Esophagus muscularis mucosa (tissue), 4 donors: ENCODE results near the gene ZBTB1. TPM values are rescaled to one million over a fixed set of nuclear protein-coding genes. Genes with fewer than 3 reads are reported as not detected.
A peak's percentile ranks its signal among the peaks of the same experiment; 100 is the strongest.

Source experiments
- DNase-seq: peaks from one replicate; pipeline ENCODE4 v3.0.0-alpha.2; 2017; ENCODE audit errors: extremely low spot score
- H3K27ac ChIP-seq, 4 donors: fragments of 200-600 bp; sonication (generic); replicated peaks in 1 of 4; 1 replicate in 3 of 4; 2 replicates in 1 of 4; pipeline ENCODE4 v1.5.1; 2016 to 2019; ENCODE audit warnings: mild to moderate bottlenecking in 1 of 4
- H3K27me3 ChIP-seq, 4 donors: fragments of 200-600 bp; sonication (generic); one replicate each; pipeline versions ENCODE4 v1.5.1 to v1.6.0; 2016 to 2019
- H3K36me3 ChIP-seq, 4 donors: fragments of 200-600 bp; sonication (generic); one replicate each; pipeline ENCODE4 v1.5.1; 2016 to 2019
- H3K4me1 ChIP-seq, 4 donors: fragments of 200-600 bp; sonication (generic); one replicate each; pipeline ENCODE4 v1.5.1; 2016 to 2019
- H3K4me3 ChIP-seq, 4 donors: fragments of 200-600 bp; sonication (generic); 1 replicate in 2 of 4; 2 replicates in 2 of 4; pipeline ENCODE4 v1.5.1; 2016 to 2019; ENCODE audit warnings: mild to moderate bottlenecking in 4 of 4, moderate library complexity in 1 of 4
- H3K9me3 ChIP-seq, 4 donors: fragments of 200-600 bp; sonication (generic); 1 replicate in 3 of 4; 2 replicates in 1 of 4; pipeline ENCODE4 v1.5.1; 2016 to 2019
- CTCF ChIP-seq, 3 experiments: fragments of 200-600 bp in 2 of 3; fragments of 450-650 bp in 1 of 3; sonication (generic) in 2 of 3; IDR thresholded peaks; one replicate each; pipeline ENCODE4 v1.5.1; 2017 to 2019; ENCODE audit warnings: antibody characterized with exemption in 3 of 3, mild to moderate bottlenecking in 2 of 3, moderate library complexity in 1 of 3
- EP300 ChIP-seq: sonication (generic); formaldehyde crosslinking; IDR thresholded peaks from one replicate; pipeline ENCODE4 v1.6.1; 2017; ENCODE audit warnings: antibody characterized with exemption
- POLR2A ChIP-seq: fragments of 450-650 bp; IDR thresholded peaks from one replicate; pipeline ENCODE4 v1.6.1; 2017; ENCODE audit warnings: antibody characterized with exemption, moderate library complexity, mild to moderate bottlenecking, low read depth
- POLR2AphosphoS5 ChIP-seq, 2 donors: sonication (generic); formaldehyde crosslinking; IDR thresholded peaks; one replicate each; pipeline ENCODE4 v1.6.1; 2017; ENCODE audit warnings: antibody characterized with exemption in 2 of 2
- WGBS: methylation state at CpG from one replicate; pipeline ENCODE4 v1.1.5; 2018; 5-methylcytosine and 5-hydroxymethylcytosine counted together
- intact Hi-C: fragments of 100-400 bp; cut with DNase I; formaldehyde crosslinking; loops from one replicate; pipeline ENCODE4 v1.15.1; 2023
- total RNA-seq, 4 donors: library from RNA; depleted of rRNA; stranded (reverse); fragments of >200 nt; gene quantifications; one replicate each; pipeline versions ENCODE4 v1.1.0 to v1.2.1, GENCODE V29; 2016

ZBTB1 gene
- total RNA-seq, 4 donors from 2014 or later: 31.4 to 41.9 (median 35.3) TPM

GRCh38 chr14:64500088-64500487 is 4.5 kb upstream of the ZBTB1 start:
- intact Hi-C loops: loop anchor here (10.0 kb wide), 1 partner anchor 165 kb away; no protein-coding TSS in a partner anchor
- Histone ChIP-seq H3K4me3 (no peak overlapping the region), H3K9me3 (no peaks in the 10 kb centered on the region), H3K4me1 (peaks cover 27 to 40% (median 35%) of the 10 kb centered on the region in 4 donors), H3K36me3 (peaks cover 0 to 9% (median 5%) of the 10 kb centered on the region in 4 donors), H3K27me3 (no peaks in the 10 kb centered on the region), H3K27ac (peak overlapping the region in 3 of 4 donors; percentile 91 to 100 (median 99))
- WGBS: 88% methylated on average over 1 of the region's 1 CpG
- DNase-seq: no peak
- TF ChIP-seq CTCF (IDR thresholded peaks at IDR 0.05) (no peak), POLR2AphosphoS5 (IDR thresholded peaks at IDR 0.05) (no peak), EP300 (no peak), POLR2A (no peak)

DNA sequence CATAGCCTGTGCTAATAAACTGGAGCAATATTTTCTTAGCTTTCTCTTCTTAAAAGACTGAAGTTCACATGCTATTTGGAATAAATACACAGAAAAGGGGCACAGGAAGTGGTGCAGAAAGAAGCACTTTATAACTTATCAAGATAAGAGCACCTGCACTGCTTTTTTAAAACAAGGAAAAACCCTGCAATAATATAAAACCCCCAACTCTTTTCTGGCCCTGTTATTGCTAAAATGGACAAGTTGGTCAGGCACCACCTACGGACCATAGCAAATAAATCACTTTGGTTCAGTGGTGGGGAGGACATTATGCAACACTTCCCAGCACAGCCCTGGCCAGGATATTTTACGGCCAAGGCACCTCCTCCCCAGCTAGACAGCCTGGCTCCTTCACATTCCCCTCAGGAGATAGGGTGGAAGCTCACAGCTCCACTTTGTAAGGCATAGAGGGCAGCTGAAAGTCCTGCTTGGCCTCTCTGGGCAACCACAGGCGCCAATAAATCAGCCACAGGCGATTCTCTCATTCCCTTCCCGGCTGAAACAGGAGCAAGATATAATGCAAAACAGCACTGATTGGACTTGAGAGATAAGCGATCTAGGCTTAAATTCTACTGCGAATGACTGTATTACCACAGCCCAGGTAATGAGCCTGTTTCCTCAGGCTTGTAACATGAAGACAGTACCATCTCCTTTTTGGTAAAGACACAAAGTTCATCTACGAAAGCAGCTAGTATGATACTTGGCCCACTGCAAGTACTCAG is 3.0 kb upstream of the ZBTB1 start:
- peak; percentile 78 to 87 for TF ChIP-seq POLR2AphosphoS5 (IDR thresholded peaks at IDR 0.05)
- TF ChIP-seq POLR2A: no peak
- TF ChIP-seq CTCF (IDR thresholded peaks at IDR 0.05): peak in 1 of 3 experiments; percentile 33
- no peaks in the 10 kb centered on the region for H3K27me3 ChIP-seq
- H3K9me3 ChIP-seq: no peaks in the 10 kb centered on the region
- 57% methylated on average over 7 of the region's 8 CpGs for WGBS
- H3K4me3 ChIP-seq: peak overlapping the region; percentile 84 to 98 (median 86)
- intact Hi-C loops: loop anchor here (10.0 kb wide), 1 partner anchor 167 kb away; no protein-coding TSS in a partner anchor
- peak overlapping the region; percentile 91 to 100 (median 97) for H3K27ac ChIP-seq
- peaks cover 0 to 6% (median 0%) of the 10 kb centered on the region in 4 donors for H3K36me3 ChIP-seq
- H3K4me1 ChIP-seq: peaks cover 35 to 49% (median 45%) of the 10 kb centered on the region in 4 donors
- peak; percentile 92 for DNase-seq

DNA sequence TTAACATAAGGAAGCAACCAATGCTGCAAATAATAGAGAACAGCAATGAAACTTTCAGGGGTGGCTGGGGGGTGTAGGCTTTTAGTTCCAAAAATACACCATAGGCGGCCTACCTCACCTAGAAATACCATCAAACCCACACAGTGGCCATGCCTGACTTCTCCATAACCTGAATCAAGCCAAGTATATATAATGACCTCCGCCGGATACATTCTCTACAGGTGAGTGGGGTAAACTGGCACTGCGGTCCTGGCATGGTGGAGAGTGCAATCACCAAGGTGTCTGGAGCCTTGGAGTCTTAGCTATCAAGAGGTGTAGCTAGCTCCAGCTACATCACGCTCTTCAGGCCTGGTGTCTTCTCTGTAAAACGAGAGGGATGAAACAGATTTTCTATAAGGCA is 2.1 kb upstream of the ZBTB1 start:
- Histone ChIP-seq H3K27ac (peak overlapping the region; percentile 91 to 100 (median 97)), H3K4me3 (peak overlapping the region; percentile 84 to 98 (median 86)), H3K36me3 (peaks cover 0 to 6% (median 0%) of the 10 kb centered on the region in 4 donors), H3K9me3 (no peaks in the 10 kb centered on the region), H3K4me1 (peaks cover 36 to 55% (median 54%) of the 10 kb centered on the region in 4 donors), H3K27me3 (no peaks in the 10 kb centered on the region)
- TF ChIP-seq EP300: no peak
- TF ChIP-seq POLR2AphosphoS5 (IDR thresholded peaks at IDR 0.05): no peak
- 76% methylated on average over 4 of the region's 6 CpGs for WGBS
- DNase-seq: no peak
- intact Hi-C loops: loop anchor here (10.0 kb wide), 1 partner anchor 168 kb away; no protein-coding TSS in a partner anchor

GRCh38 chr14:64502887-64503433 is 1.6 kb upstream of the ZBTB1 start:
- H3K27ac ChIP-seq: peak overlapping the region; percentile 91 to 100 (median 97)
- no peaks in the 10 kb centered on the region for H3K27me3 ChIP-seq
- peaks cover 40 to 59% (median 57%) of the 10 kb centered on the region in 4 donors for H3K4me1 ChIP-seq
- no peak for DNase-seq
- peak overlapping the region; percentile 84 to 98 (median 86) for H3K4me3 ChIP-seq
- TF ChIP-seq POLR2AphosphoS5 (IDR thresholded peaks at IDR 0.05) (no peak), EP300 (no peak), POLR2A (no peak)
- WGBS: under 1% methylated on average over 19 of the region's 29 CpGs
- peaks cover 0 to 6% (median 0%) of the 10 kb centered on the region in 4 donors for H3K36me3 ChIP-seq
- H3K9me3 ChIP-seq: no peaks in the 10 kb centered on the region
- intact Hi-C loops: loop anchor here (10.0 kb wide), 1 partner anchor 168 kb away; no protein-coding TSS in a partner anchor

- TF ChIP-seq POLR2A (peak; percentile 85), POLR2AphosphoS5 (IDR thresholded peaks at IDR 0.05) (peak; percentile 81 to 96), EP300 (no peak), CTCF (IDR thresholded peaks at IDR 0.05) (no peak)
- H3K27me3 ChIP-seq: no peaks in the 10 kb centered on the region
- no peaks in the 10 kb centered on the region for H3K9me3 ChIP-seq
- peak within 1 kb of the TSS; percentile 84 to 98 (median 86) for H3K4me3 ChIP-seq
- H3K4me1 ChIP-seq: peaks cover 40 to 66% (median 62%) of the 10 kb centered on the region in 4 donors
- intact Hi-C loops: loop anchor here (10.0 kb wide), 1 partner anchor 169 kb away; no protein-coding TSS in a partner anchor
- 0% methylated on average over 30 of the region's 87 CpGs for WGBS
- H3K27ac ChIP-seq: peak within 1 kb of the TSS; percentile 91 to 100 (median 97)
- peak; percentile 96 for DNase-seq
- H3K36me3 ChIP-seq: peaks cover 0 to 6% (median 0%) of the 10 kb centered on the region in 4 donors
Measured at GRCh38 chr14:64503434-64504309, 898 bp upstream of the ZBTB1 start, which contains the start of gene ZBTB25. Gene ZBTB25 (minus strand): TSS chr14:64503838. CDS start chr14:64490533, 13,305 bp downstream.
